GM12864 (cell line): ENCODE data around the gene TNNT1.

Experiments
- DNase-seq: peaks from one replicate; pipeline ENCODE4 v3.0.0-alpha.2; 2011; ENCODE audit warnings: low read depth
- H3K4me3 ChIP-seq: 2 replicates; pipeline ENCODE4 v1.5.1; 2011; ENCODE audit warnings: mild to moderate bottlenecking, low read depth, low read length, control low read depth
- CTCF ChIP-seq: IDR thresholded peaks from 2 replicates; pipeline ENCODE4 v1.5.1; 2011; ENCODE audit warnings: low read depth, mild to moderate bottlenecking, moderate library complexity, low read length, control low read depth, inconsistent platforms; ENCODE audit errors: missing control alignments

TNNT1 gene

DNA sequence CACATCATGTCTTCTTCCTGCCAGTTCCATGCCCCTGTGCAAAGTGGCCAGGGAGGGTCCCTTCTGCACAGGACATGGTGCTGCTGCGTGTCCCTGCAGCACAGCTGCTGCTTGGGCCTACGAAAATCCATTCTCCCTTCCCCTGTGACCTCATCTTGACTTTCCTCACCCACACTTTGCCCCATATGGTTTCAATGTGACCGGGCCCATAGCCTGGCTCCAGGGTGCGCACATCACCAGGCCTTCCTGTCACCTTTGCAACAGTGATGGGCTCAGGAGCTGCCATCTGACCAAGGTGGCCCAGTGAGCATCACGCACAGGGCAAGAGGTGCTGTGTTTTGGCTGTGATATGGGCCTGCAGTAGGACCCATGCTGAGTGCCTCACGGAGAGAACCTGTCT lies 42.4 kb downstream of the TNNT1 start:
- TF ChIP-seq CTCF, result no peak
- DNase-seq, result no peak
- H3K4me3 ChIP-seq, result no peak overlapping the region

GRCh38 chr19:55105237-55105636 lies 43.8 kb downstream of the TNNT1 start:
- no peak for DNase-seq
- no peak overlapping the region for H3K4me3 ChIP-seq
- TF ChIP-seq CTCF, result no peak

DNA sequence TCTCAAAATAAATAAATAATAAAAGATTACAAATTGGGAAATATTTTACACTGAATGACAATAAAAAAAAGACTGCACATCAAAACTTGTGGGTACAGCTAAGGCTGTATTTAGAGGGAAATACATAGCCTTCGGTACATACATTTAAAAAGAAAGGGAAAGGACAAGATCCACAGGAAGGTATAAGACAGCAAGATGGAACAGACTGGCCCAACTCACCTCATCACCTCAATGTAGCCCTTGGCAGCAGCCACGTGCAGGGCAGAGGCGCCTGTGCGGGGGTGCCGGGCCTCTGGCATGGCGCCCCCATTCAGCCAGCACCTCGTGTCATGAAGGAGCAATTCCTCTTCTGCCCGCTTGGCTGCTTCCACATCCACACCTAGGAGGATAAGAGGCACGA lies 45.8 kb downstream of the TNNT1 start:
- TF ChIP-seq CTCF, result no peak
- DNase-seq, result no peak
- H3K4me3 ChIP-seq, result no peak overlapping the region

DNA sequence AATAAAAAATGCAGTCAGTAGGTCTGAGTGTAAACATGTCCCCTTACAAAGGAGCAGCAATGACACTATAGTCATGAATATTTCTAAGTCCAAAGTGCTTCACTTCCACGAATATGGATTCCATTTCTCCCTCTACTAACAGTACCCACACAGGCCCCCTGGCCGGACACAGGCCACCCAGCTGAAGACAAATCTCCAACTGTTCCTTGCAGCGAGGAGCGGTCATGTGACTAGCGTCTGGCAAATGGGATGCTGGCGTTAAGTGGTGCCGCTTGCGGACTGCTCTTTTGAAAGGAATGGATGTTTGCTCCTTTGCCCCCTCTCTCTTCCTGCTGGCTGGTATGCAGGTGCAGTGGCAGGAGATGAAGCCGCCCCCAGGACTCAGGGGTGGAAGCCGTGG lies 47.7 kb downstream of the TNNT1 start:
- no peak for TF ChIP-seq CTCF
- H3K4me3 ChIP-seq, result no peak overlapping the region
- DNase-seq, result no peak

GRCh38 chr19:55099557-55100506 lies 49.2 kb downstream of the TNNT1 start:
- no peak for DNase-seq
- TF ChIP-seq CTCF, result peak; percentile 3
- H3K4me3 ChIP-seq, result no peak overlapping the region

- DNase-seq, result no peak
- TF ChIP-seq CTCF, result no peak
- no peak overlapping the region for H3K4me3 ChIP-seq
Measured at GRCh38 chr19:55098716-55099556, 50.1 kb downstream of the TNNT1 start.
